SK-N-MC (cell line): ENCODE results near the gene CCDC191.

ENCODE experiments used
- EZH2 ChIP-seq: fragments of 200-600 bp; sonication (generic); IDR thresholded peaks from one replicate; pipeline ENCODE4 v1.6.1; 2017; ENCODE audit warnings: antibody characterized with exemption
- FOXP2 ChIP-seq: optimal IDR thresholded peaks from 2 replicates; pipeline ENCODE3; 2011; ENCODE audit warnings: mild to moderate bottlenecking, moderate library complexity; ENCODE audit not compliant: insufficient read depth; ENCODE audit errors: extremely low read length, control extremely low read depth
- POLR2AphosphoS5 ChIP-seq: IDR thresholded peaks from 2 replicates; pipeline ENCODE4 v1.6.1; 2012; ENCODE audit warnings: mild to moderate bottlenecking, low read depth, low read length, borderline replicate concordance

DNA sequence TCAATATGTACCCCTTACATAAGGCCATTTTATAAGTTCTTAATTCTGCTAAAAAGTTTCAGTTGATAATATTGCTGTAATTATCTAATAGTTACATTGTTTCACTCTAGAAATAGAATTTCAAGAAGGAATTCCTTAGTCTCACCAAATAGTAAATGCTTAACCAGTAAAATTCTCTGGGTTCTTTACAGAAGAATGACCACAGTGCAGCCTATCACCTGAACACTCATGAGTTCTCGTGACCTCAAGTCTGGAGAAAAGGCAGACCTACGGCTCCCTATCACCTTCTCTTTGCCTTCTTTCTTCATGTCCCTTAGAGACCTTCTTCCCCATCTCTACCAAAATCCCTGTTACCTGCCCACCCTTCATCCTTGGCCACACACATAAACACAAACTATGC lies 30.9 kb downstream of the CCDC191 start:
- TF ChIP-seq POLR2AphosphoS5, result no peak
- TF ChIP-seq EZH2, result no peak
- no peak for TF ChIP-seq FOXP2
